BE2C (cell line): Measurements from ENCODE around the gene TEX13D. TPM values are rescaled to one million over a fixed set of nuclear protein-coding genes. Genes with fewer than 3 reads are reported as not detected.
"Not testable (repeated sequence)": the region's sequence is repeated elsewhere in the genome, so short reads cannot be mapped to it uniquely, and the experiment has no call there.

ENCODE experiments used
- DNase-seq: peaks from one replicate; pipeline ENCODE4 v3.0.0-alpha.2; 2020
- H3K27me3 ChIP-seq: fragments of 250-450 bp; sonication (Bioruptor Pico); 2 replicates; pipeline ENCODE4 v1.5.1; 2020; ENCODE audit warnings: mild to moderate bottlenecking
- H3K36me3 ChIP-seq: fragments of 250-450 bp; sonication (Bioruptor Pico); 2 replicates; pipeline ENCODE4 v1.5.1; 2020; ENCODE audit warnings: mild to moderate bottlenecking
- H3K4me1 ChIP-seq: fragments of 250-450 bp; sonication (Bioruptor Pico); 2 replicates; pipeline ENCODE4 v1.5.1; 2020
- H3K4me3 ChIP-seq: 2 replicates; pipeline ENCODE4 v1.5.1; 2011; ENCODE audit warnings: low read depth, low read length
- H3K9me3 ChIP-seq: fragments of 250-450 bp; sonication (Bioruptor Pico); 2 replicates; pipeline ENCODE4 v1.5.1; 2020
- CTCF ChIP-seq: IDR thresholded peaks from 2 replicates; pipeline ENCODE4 v1.5.1; 2012; ENCODE audit warnings: mild to moderate bottlenecking, low read depth, low read length
- polyA plus RNA-seq: library from polyadenylated mRNA; unstranded; fragments of >200 nt; gene quantifications from one replicate; pipeline ENCODE4 v1.2.1, GENCODE V29; 2012; ENCODE audit warnings: low read depth, missing spikeins; ENCODE audit not compliant: insufficient read length, insufficient read depth

The TEX13D gene
- polyA plus RNA-seq = not detected

DNA sequence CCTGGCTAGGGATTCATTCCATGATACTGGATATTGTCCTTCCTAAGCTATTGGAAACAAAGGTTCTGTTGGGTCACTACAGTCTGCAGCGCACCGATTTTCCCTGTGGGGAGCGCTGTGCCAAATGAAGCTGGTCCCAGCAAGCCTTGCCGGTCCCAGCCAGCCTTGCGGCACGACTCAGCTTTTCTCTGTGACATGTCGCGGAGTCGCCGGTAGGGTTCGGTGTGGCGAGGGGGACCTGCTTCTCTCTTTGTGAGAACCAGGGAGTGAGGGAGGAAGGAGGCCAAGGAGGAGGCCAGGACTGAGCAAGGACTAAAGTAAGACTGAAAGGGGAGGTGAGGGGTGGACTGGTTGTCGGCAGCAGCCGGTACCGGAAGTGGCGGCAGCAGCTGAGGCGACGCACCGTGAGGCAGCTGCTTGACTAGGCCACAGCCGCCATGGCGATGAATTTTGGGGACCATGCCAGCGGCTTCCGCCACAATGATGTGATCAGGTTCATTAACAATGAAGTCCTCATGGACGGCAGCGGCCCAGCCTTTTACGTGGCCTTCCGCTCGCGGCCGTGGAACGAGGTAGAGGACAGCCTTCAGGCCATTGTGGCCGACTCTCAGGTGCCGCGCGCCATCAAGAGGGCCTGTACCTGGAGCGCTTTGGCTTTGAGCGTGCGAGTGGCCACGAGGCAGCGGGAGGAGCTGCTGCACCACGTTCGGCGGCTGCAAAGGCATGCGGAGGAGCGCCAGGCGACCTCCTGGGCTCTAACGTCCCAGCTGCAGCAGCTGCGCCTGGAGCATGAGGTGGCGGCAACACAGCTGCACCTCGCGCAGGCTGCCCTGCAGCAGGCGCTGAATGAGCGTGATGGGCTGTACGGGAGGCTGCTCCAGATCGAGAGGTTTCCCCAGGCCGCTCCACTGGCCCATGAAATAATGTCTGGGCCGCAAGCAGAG is at the start of gene TEX13D:
TSS of gene TEX13D (plus strand) at position 180 of the 944 bp plus-strand sequence. CDS start at position 438, 258 bp downstream.
- no peaks in the 10 kb centered on the region for H3K4me1 ChIP-seq
- no peak for DNase-seq
- no peaks in the 10 kb centered on the region for H3K27me3 ChIP-seq
- H3K36me3 ChIP-seq = no peaks in the 10 kb centered on the region
- no peak within 1 kb of the TSS for H3K4me3 ChIP-seq
- no peak for TF ChIP-seq CTCF
- H3K9me3 ChIP-seq = no peaks in the 10 kb centered on the region

- H3K27me3 ChIP-seq = no peaks in the 10 kb centered on the region
- no peak overlapping the region for H3K4me3 ChIP-seq
- no peaks in the 10 kb centered on the region for H3K9me3 ChIP-seq
- no peaks in the 10 kb centered on the region for H3K36me3 ChIP-seq
- no peaks in the 10 kb centered on the region for H3K4me1 ChIP-seq
- no peak for TF ChIP-seq CTCF
- DNase-seq = no peak
These were observed 43.0 kb upstream of the TEX13D start for GRCh38 chrX:124289443-124289842.

- TF ChIP-seq CTCF = no peak
- Histone ChIP-seq H3K36me3 (no peaks in the 10 kb centered on the region), H3K4me1 (no peaks in the 10 kb centered on the region), H3K4me3 (no peak overlapping the region), H3K9me3 (no peaks in the 10 kb centered on the region), H3K27me3 (no peaks in the 10 kb centered on the region)
- no peak for DNase-seq
These were observed 38.6 kb upstream of the TEX13D start for GRCh38 chrX:124293810-124294209.

- not testable (repeated sequence) for H3K4me3 ChIP-seq, H3K4me1 ChIP-seq, H3K36me3 ChIP-seq, H3K9me3 ChIP-seq, H3K27me3 ChIP-seq, DNase-seq
These were observed 33.1 kb upstream of the TEX13D start for GRCh38 chrX:124299323-124299722.

- no peak for DNase-seq
- H3K4me3 ChIP-seq = no peak overlapping the region
- H3K36me3 ChIP-seq = no peaks in the 10 kb centered on the region
- no peaks in the 10 kb centered on the region for H3K4me1 ChIP-seq
- no peak for TF ChIP-seq CTCF
- no peaks in the 10 kb centered on the region for H3K9me3 ChIP-seq
- H3K27me3 ChIP-seq = no peaks in the 10 kb centered on the region
These were observed 32.1 kb upstream of the TEX13D start for GRCh38 chrX:124300405-124300804.

GRCh38 chrX:124307253-124307907 is 25.1 kb upstream of the TEX13D start:
- Histone ChIP-seq H3K27me3 (no peaks in the 10 kb centered on the region), H3K4me1 (no peaks in the 10 kb centered on the region), H3K36me3 (no peaks in the 10 kb centered on the region), H3K4me3 (no peak overlapping the region), H3K9me3 (no peaks in the 10 kb centered on the region)
- no peak for TF ChIP-seq CTCF
- no peak for DNase-seq
